Stimulated activated CD4-positive, alpha-beta T cell treated with anti-CD3 and anti-CD28 coated beads, Interleukin-2, amount 100 ng/mL, for 48 hours (primary cell): ENCODE measurements around the gene ZNF674.
"Not testable (repeated sequence)": the region's sequence is repeated elsewhere in the genome, so short reads cannot be mapped to it uniquely, and the experiment has no call there.

Experiments
- DNase-seq, 2 donors: peaks; one replicate each; pipeline ENCODE4 v3.0.0-alpha.2; 2020

The ZNF674 gene

GRCh38 chrX:46460801-46461659 is 84.2 kb downstream of the ZNF674 start:
- not testable (repeated sequence) for DNase-seq

GRCh38 chrX:46459603-46460002 is 85.6 kb downstream of the ZNF674 start:
- no peak for DNase-seq

- DNase-seq: no peak
Measured at GRCh38 chrX:46456125-46456922, 88.9 kb downstream of the ZNF674 start.
